ENCODE measurements around the gene WWTR1. TPM values are rescaled to one million over a fixed set of nuclear protein-coding genes. Genes with fewer than 3 reads are reported as not detected.

Gene WWTR1
- polyA plus RNA-seq, 1 donor (not counting 4 experiments of a cell fraction or from before 2014, with no cell fraction given): 77.3 TPM

DNA sequence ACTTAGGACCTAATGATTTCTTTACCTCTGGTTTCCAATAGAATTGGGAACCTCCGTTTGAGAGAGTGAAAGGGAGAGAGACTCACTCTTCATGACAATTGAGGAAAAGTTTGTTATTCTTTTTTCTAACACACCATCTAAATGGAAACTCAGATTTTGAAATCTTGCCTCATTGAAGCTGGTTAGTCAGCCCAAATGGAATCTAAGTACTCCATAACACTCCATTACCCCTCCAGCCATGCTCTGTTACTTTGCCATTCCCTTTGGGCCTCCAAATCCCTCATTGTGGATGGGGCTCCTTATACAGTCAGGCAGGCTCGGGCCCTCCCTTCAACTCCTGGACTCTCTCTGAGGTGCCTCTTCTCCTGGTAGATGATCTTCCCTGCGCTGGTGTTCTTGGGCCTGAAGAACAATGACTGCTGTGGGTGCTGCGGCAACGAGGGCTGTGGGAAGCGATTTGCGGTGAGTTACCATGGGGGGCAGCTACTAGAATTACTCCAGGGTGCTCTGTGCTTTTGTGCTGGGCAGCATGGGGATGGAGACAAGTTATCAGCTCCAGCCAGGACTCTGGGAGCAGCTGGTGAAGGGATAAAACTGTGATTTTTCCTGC, 182.3 kb downstream of the WWTR1 start:
- no peak for TF ChIP-seq CTCF (optimal IDR thresholded peaks at IDR 0.05 in 1 of 3, IDR thresholded peaks at IDR 0.05 in 1 of 3, conservative IDR thresholded peaks at IDR 0.05 in 1 of 3; ENCODE audit: extremely low read depth in 1 of 3, insufficient read depth in 2 of 3, low read length in 3 of 3)
- no peak for TF ChIP-seq EZH2 (IDR thresholded peaks at IDR 0.05; ENCODE audit: low read length)
- H3K4me1 ChIP-seq (ENCODE audit: control insufficient read depth, extremely low read depth, insufficient read depth, low read length): peaks cover 25% of the 10 kb centered on the region
- no peak overlapping the region for H3K4me2 ChIP-seq (ENCODE audit: control insufficient read depth, extremely low read depth, insufficient read depth, low read depth, low read length)

DNA sequence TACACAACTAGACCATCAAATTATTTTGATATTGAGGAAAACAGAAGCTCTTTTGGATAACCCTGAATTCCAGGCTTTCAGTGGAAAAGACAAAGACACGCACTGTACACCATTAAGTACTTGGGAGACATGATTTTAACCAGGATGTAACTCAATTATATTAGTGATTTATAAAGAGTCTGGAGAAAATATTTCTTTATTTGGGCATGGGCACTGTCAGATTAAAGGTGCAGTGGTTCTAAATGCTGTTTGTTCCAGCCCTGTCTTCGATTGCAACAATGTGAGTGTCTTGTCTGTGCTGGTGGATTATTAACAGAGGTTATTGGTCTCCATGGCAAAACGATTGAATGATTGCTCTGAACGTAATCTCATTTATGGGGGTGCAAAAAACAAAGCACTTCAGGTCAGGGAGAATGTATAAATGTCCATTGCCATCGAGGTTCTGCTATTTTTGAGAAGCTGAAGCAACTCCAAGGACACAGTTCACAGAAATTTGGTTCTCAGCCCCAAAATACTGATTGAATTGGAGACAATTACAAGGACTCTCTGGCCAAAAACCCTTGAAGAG, 183.5 kb downstream of the WWTR1 start, which contains the start of gene TM4SF4:
Gene TM4SF4 (plus strand): TSS at position 448 of the 568 bp plus-strand sequence. CDS start 181 bp downstream, outside the sequence.
- TF ChIP-seq CTCF (optimal IDR thresholded peaks at IDR 0.05 in 1 of 3, IDR thresholded peaks at IDR 0.05 in 1 of 3, conservative IDR thresholded peaks at IDR 0.05 in 1 of 3; ENCODE audit: extremely low read depth in 1 of 3, insufficient read depth in 2 of 3, low read length in 3 of 3) (no peak), EZH2 (IDR thresholded peaks at IDR 0.05; ENCODE audit: low read length) (no peak)
- dilution Hi-C loops (cut with MboI; ENCODE audit: extremely low pct_ligation_motif_present, low sequenced_read_pairs): no loop called here
- Histone ChIP-seq H3K27ac (ENCODE audit: control insufficient read depth, insufficient read depth, low read length) (no peak within 1 kb of the TSS), H2AFZ (ENCODE audit: control insufficient read depth, low read length) (no peak within 1 kb of the TSS), H3K9me3 (ENCODE audit: control insufficient read depth, low read depth, low read length) (no peaks in the 10 kb centered on the region), H3K27me3 (ENCODE audit: control insufficient read depth, extremely low read depth, insufficient read depth, low read length) (no peaks in the 10 kb centered on the region), H3K4me2 (ENCODE audit: control insufficient read depth, extremely low read depth, insufficient read depth, low read depth, low read length) (peak within 1 kb of the TSS; percentile 16), H3K9me1 (ENCODE audit: control insufficient read depth, extremely low read depth, insufficient read depth, low read length) (no peaks in the 10 kb centered on the region), H3K79me2 (ENCODE audit: control insufficient read depth, insufficient read depth, low read length) (no peaks in the 10 kb centered on the region), H3K36me3 (ENCODE audit: control insufficient read depth in 2 of 2, extremely low read depth in 1 of 2, insufficient read depth in 2 of 2, low read length in 2 of 2) (no peaks in the 10 kb centered on the region), H3K4me1 (ENCODE audit: control insufficient read depth, extremely low read depth, insufficient read depth, low read length) (peaks cover 22% of the 10 kb centered on the region), H3K9ac (ENCODE audit: control insufficient read depth, extremely low read depth, insufficient read depth, low read length) (no peak within 1 kb of the TSS), H4K20me1 (ENCODE audit: control insufficient read depth, extremely low read depth, insufficient read depth, low read length) (no peaks in the 10 kb centered on the region), H3K4me3 (ENCODE audit: control insufficient read depth in 2 of 3, extremely low read depth in 1 of 3, insufficient read depth in 2 of 3, low read depth in 1 of 3, low read length in 3 of 3) (no peak within 1 kb of the TSS)
- no peak for FAIRE-seq
- DNase-seq (ENCODE audit: low read depth, low spot score): no peak

More for the DNA sequence above, 182.3 kb downstream of the WWTR1 start:
- dilution Hi-C loops (cut with MboI; ENCODE audit: extremely low pct_ligation_motif_present, low sequenced_read_pairs): no loop called here
- no peaks in the 10 kb centered on the region for H3K79me2 ChIP-seq (ENCODE audit: control insufficient read depth, insufficient read depth, low read length)
- no peaks in the 10 kb centered on the region for H3K36me3 ChIP-seq (ENCODE audit: control insufficient read depth in 2 of 2, extremely low read depth in 1 of 2, insufficient read depth in 2 of 2, low read length in 2 of 2)
- H4K20me1 ChIP-seq (ENCODE audit: control insufficient read depth, extremely low read depth, insufficient read depth, low read length): no peaks in the 10 kb centered on the region
- H2AFZ ChIP-seq (ENCODE audit: control insufficient read depth, low read length): no peak overlapping the region
- H3K9ac ChIP-seq (ENCODE audit: control insufficient read depth, extremely low read depth, insufficient read depth, low read length): no peak overlapping the region
- no peak overlapping the region for H3K27ac ChIP-seq (ENCODE audit: control insufficient read depth, insufficient read depth, low read length)
- DNase-seq (ENCODE audit: low read depth, low spot score): no peak
- no peaks in the 10 kb centered on the region for H3K9me1 ChIP-seq (ENCODE audit: control insufficient read depth, extremely low read depth, insufficient read depth, low read length)
- no peak for FAIRE-seq
- H3K9me3 ChIP-seq (ENCODE audit: control insufficient read depth, low read depth, low read length): no peaks in the 10 kb centered on the region
- H3K27me3 ChIP-seq (ENCODE audit: control insufficient read depth, extremely low read depth, insufficient read depth, low read length): no peaks in the 10 kb centered on the region
- no peak overlapping the region for H3K4me3 ChIP-seq (ENCODE audit: control insufficient read depth in 2 of 3, extremely low read depth in 1 of 3, insufficient read depth in 2 of 3, low read depth in 1 of 3, low read length in 3 of 3)
